ENCODE data around the gene AUTS2.

The AUTS2 gene

GRCh38 chr7:70789481-70790214 lies 1191.4 kb downstream of the AUTS2 start:
- H3K36me3 ChIP-seq (ENCODE audit: control insufficient read depth, insufficient read depth, low read length): peaks cover 91% of the 10 kb centered on the region
- no peaks in the 10 kb centered on the region for H3K27me3 ChIP-seq (ENCODE audit: control insufficient read depth, insufficient read depth, low read length)
- H3K9me3 ChIP-seq (ENCODE audit: control insufficient read depth, insufficient read depth, low read depth, low read length): no peaks in the 10 kb centered on the region
- no peak overlapping the region for H3K4me3 ChIP-seq (ENCODE audit: low read depth, low read length)
- H3K9ac ChIP-seq (ENCODE audit: low read length): no peak overlapping the region
- no peak overlapping the region for H3K27ac ChIP-seq (ENCODE audit: low read depth, low read length)
- no peaks in the 10 kb centered on the region for H3K4me1 ChIP-seq (ENCODE audit: control insufficient read depth, insufficient read depth, low read length)

- Histone ChIP-seq H3K27me3 (ENCODE audit: control insufficient read depth, insufficient read depth, low read length) (no peaks in the 10 kb centered on the region), H3K27ac (ENCODE audit: low read depth, low read length) (no peak overlapping the region), H3K9ac (ENCODE audit: low read length) (no peak overlapping the region), H3K4me1 (ENCODE audit: control insufficient read depth, insufficient read depth, low read length) (no peaks in the 10 kb centered on the region), H3K4me3 (ENCODE audit: low read depth, low read length) (no peak overlapping the region), H3K36me3 (ENCODE audit: control insufficient read depth, insufficient read depth, low read length) (peaks cover 83% of the 10 kb centered on the region), H3K9me3 (ENCODE audit: control insufficient read depth, insufficient read depth, low read depth, low read length) (no peaks in the 10 kb centered on the region)
Measured at GRCh38 chr7:70790215-70791073, 1192.2 kb downstream of the AUTS2 start.

GRCh38 chr7:70791341-70791740 lies 1193.1 kb downstream of the AUTS2 start:
- Histone ChIP-seq H3K36me3 (ENCODE audit: control insufficient read depth, insufficient read depth, low read length) (peaks cover 74% of the 10 kb centered on the region), H3K9me3 (ENCODE audit: control insufficient read depth, insufficient read depth, low read depth, low read length) (no peaks in the 10 kb centered on the region), H3K4me3 (ENCODE audit: low read depth, low read length) (no peak overlapping the region), H3K4me1 (ENCODE audit: control insufficient read depth, insufficient read depth, low read length) (no peaks in the 10 kb centered on the region), H3K27me3 (ENCODE audit: control insufficient read depth, insufficient read depth, low read length) (no peaks in the 10 kb centered on the region), H3K9ac (ENCODE audit: low read length) (no peak overlapping the region), H3K27ac (ENCODE audit: low read depth, low read length) (no peak overlapping the region)

DNA sequence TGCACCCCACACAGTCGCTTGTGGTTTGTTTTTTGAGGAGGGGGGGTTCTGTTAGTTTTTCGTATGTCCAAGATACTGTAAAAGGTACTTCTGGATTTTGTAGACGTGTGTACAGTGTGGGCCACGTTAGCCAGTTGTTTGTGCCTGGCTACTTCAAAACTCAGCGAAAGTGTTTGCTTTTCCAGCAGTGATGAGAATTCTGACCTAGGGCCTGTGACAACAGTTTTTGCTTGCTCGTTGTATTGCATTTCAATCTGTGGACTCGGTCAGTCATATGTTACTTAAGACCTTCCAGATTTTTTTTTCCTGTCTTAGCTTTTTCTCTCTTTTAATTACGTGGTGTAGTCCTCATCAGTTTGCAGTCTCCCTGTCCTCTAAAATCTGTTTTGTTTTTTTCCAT lies 1194.8 kb downstream of the AUTS2 start:
- Histone ChIP-seq H3K9me3 (ENCODE audit: control insufficient read depth, insufficient read depth, low read depth, low read length) (no peaks in the 10 kb centered on the region), H3K4me1 (ENCODE audit: control insufficient read depth, insufficient read depth, low read length) (no peaks in the 10 kb centered on the region; the same call in 1 of the 2 replicates), H3K9ac (ENCODE audit: low read length) (no peak overlapping the region), H3K36me3 (ENCODE audit: control insufficient read depth, insufficient read depth, low read length) (peaks cover 57% of the 10 kb centered on the region), H3K27me3 (ENCODE audit: control insufficient read depth, insufficient read depth, low read length) (no peaks in the 10 kb centered on the region), H3K27ac (ENCODE audit: low read depth, low read length) (no peak overlapping the region), H3K4me3 (ENCODE audit: low read depth, low read length) (no peak overlapping the region)

GRCh38 chr7:70793821-70794220 lies 1195.5 kb downstream of the AUTS2 start:
- Histone ChIP-seq H3K27ac (ENCODE audit: low read depth, low read length) (no peak overlapping the region), H3K36me3 (ENCODE audit: control insufficient read depth, insufficient read depth, low read length) (peaks cover 49% of the 10 kb centered on the region), H3K9ac (ENCODE audit: low read length) (no peak overlapping the region), H3K4me3 (ENCODE audit: low read depth, low read length) (no peak overlapping the region), H3K27me3 (ENCODE audit: control insufficient read depth, insufficient read depth, low read length) (no peaks in the 10 kb centered on the region), H3K9me3 (ENCODE audit: control insufficient read depth, insufficient read depth, low read depth, low read length) (no peaks in the 10 kb centered on the region), H3K4me1 (ENCODE audit: control insufficient read depth, insufficient read depth, low read length) (no peaks in the 10 kb centered on the region; the same call in 1 of the 2 replicates)

- Histone ChIP-seq H3K36me3 (ENCODE audit: control insufficient read depth, insufficient read depth, low read length) (peaks cover 38% of the 10 kb centered on the region), H3K4me1 (ENCODE audit: control insufficient read depth, insufficient read depth, low read length) (no peaks in the 10 kb centered on the region; the same call in 1 of the 2 replicates), H3K4me3 (ENCODE audit: low read depth, low read length) (no peak overlapping the region), H3K27me3 (ENCODE audit: control insufficient read depth, insufficient read depth, low read length) (no peaks in the 10 kb centered on the region), H3K27ac (ENCODE audit: low read depth, low read length) (no peak overlapping the region), H3K9me3 (ENCODE audit: control insufficient read depth, insufficient read depth, low read depth, low read length) (no peaks in the 10 kb centered on the region; the same call in 1 of the 2 replicates), H3K9ac (ENCODE audit: low read length) (no peak overlapping the region)
Measured at GRCh38 chr7:70794962-70795361, 1196.7 kb downstream of the AUTS2 start.

- Histone ChIP-seq H3K4me3 (ENCODE audit: low read depth, low read length) (no peak overlapping the region), H3K4me1 (ENCODE audit: control insufficient read depth, insufficient read depth, low read length) (no peaks in the 10 kb centered on the region; the same call in 1 of the 2 replicates), H3K36me3 (ENCODE audit: control insufficient read depth, insufficient read depth, low read length) (peaks cover 28% of the 10 kb centered on the region), H3K9me3 (ENCODE audit: control insufficient read depth, insufficient read depth, low read depth, low read length) (peaks cover 6% of the 10 kb centered on the region; the same call in 1 of the 2 replicates), H3K27me3 (ENCODE audit: control insufficient read depth, insufficient read depth, low read length) (no peaks in the 10 kb centered on the region), H3K9ac (ENCODE audit: low read length) (no peak overlapping the region), H3K27ac (ENCODE audit: low read depth, low read length) (no peak overlapping the region)
Measured at GRCh38 chr7:70795948-70796347, 1197.7 kb downstream of the AUTS2 start.

- Histone ChIP-seq H3K36me3 (ENCODE audit: control insufficient read depth, insufficient read depth, low read length) (peaks cover 16% of the 10 kb centered on the region), H3K9ac (ENCODE audit: low read length) (no peak overlapping the region), H3K9me3 (ENCODE audit: control insufficient read depth, insufficient read depth, low read depth, low read length) (peaks cover 9% of the 10 kb centered on the region), H3K27me3 (ENCODE audit: control insufficient read depth, insufficient read depth, low read length) (no peaks in the 10 kb centered on the region), H3K4me3 (ENCODE audit: low read depth, low read length) (no peak overlapping the region), H3K27ac (ENCODE audit: low read depth, low read length) (no peak overlapping the region), H3K4me1 (ENCODE audit: control insufficient read depth, insufficient read depth, low read length) (no peaks in the 10 kb centered on the region; the same call in 1 of the 2 replicates)
Measured at GRCh38 chr7:70797109-70797514, 1198.8 kb downstream of the AUTS2 start.

GRCh38 chr7:70799841-70800405 lies 1201.6 kb downstream of the AUTS2 start:
- Histone ChIP-seq H3K27ac (ENCODE audit: low read depth, low read length) (no peak overlapping the region), H3K9me3 (ENCODE audit: control insufficient read depth, insufficient read depth, low read depth, low read length) (peaks cover 13% of the 10 kb centered on the region)

DNA sequence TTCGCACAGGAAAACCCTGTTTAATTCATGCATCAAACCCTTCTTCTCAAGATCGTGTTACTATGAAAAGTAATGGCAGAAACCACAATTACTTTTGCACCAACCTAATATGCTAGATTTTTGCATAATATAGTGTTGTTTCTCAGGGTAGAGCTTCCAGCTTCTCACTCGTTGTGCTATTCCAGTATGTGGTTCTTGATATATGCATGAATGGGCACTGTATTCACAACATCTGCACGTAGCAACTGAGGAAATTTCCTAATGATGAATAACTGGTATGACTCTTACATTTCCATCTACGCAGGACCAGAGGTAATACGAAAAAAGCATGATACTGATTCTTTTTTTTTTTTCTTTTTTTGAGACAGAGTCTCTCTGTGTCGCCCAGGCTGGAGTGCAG lies 1207.1 kb downstream of the AUTS2 start:
- Histone ChIP-seq H3K4me1 (ENCODE audit: control insufficient read depth, insufficient read depth, low read length) (no peaks in the 10 kb centered on the region), H3K4me3 (ENCODE audit: low read depth, low read length) (no peak overlapping the region), H3K9me3 (ENCODE audit: control insufficient read depth, insufficient read depth, low read depth, low read length) (peaks cover 10% of the 10 kb centered on the region), H3K9ac (ENCODE audit: low read length) (no peak overlapping the region), H3K27ac (ENCODE audit: low read depth, low read length) (no peak overlapping the region), H3K36me3 (ENCODE audit: control insufficient read depth, insufficient read depth, low read length) (no peaks in the 10 kb centered on the region), H3K27me3 (ENCODE audit: control insufficient read depth, insufficient read depth, low read length) (no peaks in the 10 kb centered on the region)

More at GRCh38 chr7:70799841-70800405, 1201.6 kb downstream of the AUTS2 start:
- H3K36me3 ChIP-seq (ENCODE audit: control insufficient read depth, insufficient read depth, low read length): no peaks in the 10 kb centered on the region; the same call in 1 of the 2 replicates
- H3K27me3 ChIP-seq (ENCODE audit: control insufficient read depth, insufficient read depth, low read length): no peaks in the 10 kb centered on the region
- H3K9ac ChIP-seq (ENCODE audit: low read length): no peak overlapping the region
- H3K4me1 ChIP-seq (ENCODE audit: control insufficient read depth, insufficient read depth, low read length): no peaks in the 10 kb centered on the region; the same call in 1 of the 2 replicates
- H3K4me3 ChIP-seq (ENCODE audit: low read depth, low read length): no peak overlapping the region
